ENCODE results near the gene GUCD1. TPM values are rescaled to one million over a fixed set of nuclear protein-coding genes. Genes with fewer than 3 reads are reported as not detected.
A peak's percentile ranks its signal among the peaks of the same experiment; 100 is the strongest.
"Not testable (repeated sequence)": the region's sequence is repeated elsewhere in the genome, so short reads cannot be mapped to it uniquely, and the experiment has no call there.

Gene GUCD1
- total RNA-seq, 1 donor: 146 TPM

GRCh38 chr22:24555165-24556039 lies 464 bp upstream of the GUCD1 start, which contains the start of gene SNRPD3:
Gene SNRPD3, plus strand, starts transcription at chr22:24555999. Its CDS starts 1,676 bp downstream, at chr22:24557675.
- Histone ChIP-seq H3K4me1 (ENCODE audit: insufficient read depth, low read length) (peaks cover 25% of the 10 kb centered on the region), H3K27me3 (ENCODE audit: insufficient read depth, low read length) (no peaks in the 10 kb centered on the region), H3K4me3 (ENCODE audit: insufficient read depth, low read length) (peak within 1 kb of the TSS; percentile 97), H3K4me2 (ENCODE audit: insufficient read depth, low read length) (peak within 1 kb of the TSS; percentile 86), H2AFZ (ENCODE audit: low read length) (peak within 1 kb of the TSS; percentile 94), H3K27ac (ENCODE audit: low read depth, low read length) (peak within 1 kb of the TSS; percentile 89), H4K20me1 (ENCODE audit: insufficient read depth, low read length) (peaks cover 44% of the 10 kb centered on the region), H3K79me2 (ENCODE audit: insufficient read depth, low read length) (peaks cover 87% of the 10 kb centered on the region), H3K36me3 (ENCODE audit: insufficient read depth, low read length) (peaks cover 34% of the 10 kb centered on the region), H3K9me3 (ENCODE audit: low read depth, low read length) (no peaks in the 10 kb centered on the region)
- TF ChIP-seq, protein P1, sequence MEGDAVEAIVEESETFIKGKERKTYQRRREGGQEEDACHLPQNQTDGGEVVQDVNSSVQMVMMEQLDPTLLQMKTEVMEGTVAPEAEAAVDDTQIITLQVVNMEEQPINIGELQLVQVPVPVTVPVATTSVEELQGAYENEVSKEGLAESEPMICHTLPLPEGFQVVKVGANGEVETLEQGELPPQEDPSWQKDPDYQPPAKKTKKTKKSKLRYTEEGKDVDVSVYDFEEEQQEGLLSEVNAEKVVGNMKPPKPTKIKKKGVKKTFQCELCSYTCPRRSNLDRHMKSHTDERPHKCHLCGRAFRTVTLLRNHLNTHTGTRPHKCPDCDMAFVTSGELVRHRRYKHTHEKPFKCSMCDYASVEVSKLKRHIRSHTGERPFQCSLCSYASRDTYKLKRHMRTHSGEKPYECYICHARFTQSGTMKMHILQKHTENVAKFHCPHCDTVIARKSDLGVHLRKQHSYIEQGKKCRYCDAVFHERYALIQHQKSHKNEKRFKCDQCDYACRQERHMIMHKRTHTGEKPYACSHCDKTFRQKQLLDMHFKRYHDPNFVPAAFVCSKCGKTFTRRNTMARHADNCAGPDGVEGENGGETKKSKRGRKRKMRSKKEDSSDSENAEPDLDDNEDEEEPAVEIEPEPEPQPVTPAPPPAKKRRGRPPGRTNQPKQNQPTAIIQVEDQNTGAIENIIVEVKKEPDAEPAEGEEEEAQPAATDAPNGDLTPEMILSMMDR (IDR thresholded peaks at IDR 0.05; ENCODE audit: extremely low read depth, low read depth, low read length): no peak
- peak; percentile 99 for DNase-seq (ENCODE audit: insufficient read length, low spot score, missing footprints)

DNA sequence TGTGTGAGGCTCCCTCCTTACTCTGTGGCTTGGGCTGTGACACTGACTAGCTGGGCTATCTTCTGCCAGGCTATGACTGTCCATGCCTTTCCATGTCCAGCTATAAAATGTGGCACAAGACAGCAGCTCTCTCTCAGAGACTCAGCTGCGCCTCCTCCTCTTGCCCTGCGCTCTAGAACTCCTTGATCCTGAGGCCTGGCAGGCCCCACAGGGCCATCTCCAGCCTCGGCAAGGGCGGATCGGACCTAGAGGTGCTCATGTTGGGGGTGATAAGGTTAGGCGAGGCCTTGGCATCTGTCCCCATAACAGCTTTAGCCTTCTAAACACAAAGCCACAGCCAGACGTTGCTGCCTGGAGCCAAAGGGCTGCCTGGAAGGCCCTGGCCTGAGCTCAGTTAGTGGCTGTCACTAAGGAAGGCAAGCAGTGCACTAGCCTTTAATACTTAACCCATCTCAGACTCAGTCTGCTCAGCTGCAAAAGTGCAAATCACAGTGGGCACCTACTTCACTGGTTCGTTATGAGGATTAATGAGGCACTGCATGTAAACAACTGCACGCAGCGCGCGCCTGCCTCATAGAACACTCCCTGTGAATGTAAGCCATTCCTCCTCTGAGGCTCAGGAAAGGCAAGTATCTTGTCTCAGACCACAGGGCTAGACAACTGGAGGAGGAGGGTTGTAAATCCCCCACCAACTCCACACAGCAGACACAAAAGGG lies 1.2 kb downstream of the GUCD1 start:
- peak; percentile 69 for DNase-seq (ENCODE audit: insufficient read length, low spot score, missing footprints)

GRCh38 chr22:24552503-24553286 lies 2.2 kb downstream of the GUCD1 start:
- peaks cover 27% of the 10 kb centered on the region for H3K36me3 ChIP-seq (ENCODE audit: insufficient read depth, low read length)
- peak overlapping the region; percentile 84 for H3K4me2 ChIP-seq (ENCODE audit: insufficient read depth, low read length)
- not testable (repeated sequence) for H3K27me3 ChIP-seq (ENCODE audit: insufficient read depth, low read length); H3K9me3 ChIP-seq (ENCODE audit: low read depth, low read length); H3K27ac ChIP-seq (ENCODE audit: low read depth, low read length); DNase-seq (ENCODE audit: insufficient read length, low spot score, missing footprints); H3K4me3 ChIP-seq (ENCODE audit: insufficient read depth, low read length); H2AFZ ChIP-seq (ENCODE audit: low read length)
- peaks cover 28% of the 10 kb centered on the region for H3K4me1 ChIP-seq (ENCODE audit: insufficient read depth, low read length)
- H3K79me2 ChIP-seq (ENCODE audit: insufficient read depth, low read length): peaks cover 91% of the 10 kb centered on the region
- H4K20me1 ChIP-seq (ENCODE audit: insufficient read depth, low read length): peaks cover 60% of the 10 kb centered on the region

More for the DNA sequence above, 1.2 kb downstream of the GUCD1 start:
- peaks cover 53% of the 10 kb centered on the region for H4K20me1 ChIP-seq (ENCODE audit: insufficient read depth, low read length)
- H2AFZ ChIP-seq (ENCODE audit: low read length): peak overlapping the region; percentile 80
- H3K27ac ChIP-seq (ENCODE audit: low read depth, low read length): peak overlapping the region; percentile 73
- peak overlapping the region; percentile 84 for H3K4me2 ChIP-seq (ENCODE audit: insufficient read depth, low read length)
- H3K79me2 ChIP-seq (ENCODE audit: insufficient read depth, low read length): peaks cover 91% of the 10 kb centered on the region
- no peaks in the 10 kb centered on the region for H3K27me3 ChIP-seq (ENCODE audit: insufficient read depth, low read length)
- H3K9me3 ChIP-seq (ENCODE audit: low read depth, low read length): no peaks in the 10 kb centered on the region
- peaks cover 30% of the 10 kb centered on the region for H3K36me3 ChIP-seq (ENCODE audit: insufficient read depth, low read length)
- TF ChIP-seq, protein P1 (IDR thresholded peaks at IDR 0.05; ENCODE audit: extremely low read depth, low read depth, low read length): no peak
- H3K4me3 ChIP-seq (ENCODE audit: insufficient read depth, low read length): peak overlapping the region; percentile 97
- peaks cover 28% of the 10 kb centered on the region for H3K4me1 ChIP-seq (ENCODE audit: insufficient read depth, low read length)

- Histone ChIP-seq H3K36me3 (ENCODE audit: insufficient read depth, low read length) (peaks cover 39% of the 10 kb centered on the region), H3K79me2 (ENCODE audit: insufficient read depth, low read length) (peaks cover 83% of the 10 kb centered on the region), H4K20me1 (ENCODE audit: insufficient read depth, low read length) (peaks cover 60% of the 10 kb centered on the region), H2AFZ (ENCODE audit: low read length) (no peak overlapping the region), H3K4me2 (ENCODE audit: insufficient read depth, low read length) (no peak overlapping the region), H3K27ac (ENCODE audit: low read depth, low read length) (peak overlapping the region; percentile 58), H3K4me3 (ENCODE audit: insufficient read depth, low read length) (no peak overlapping the region), H3K9me3 (ENCODE audit: low read depth, low read length) (no peaks in the 10 kb centered on the region), H3K4me1 (ENCODE audit: insufficient read depth, low read length) (peaks cover 17% of the 10 kb centered on the region), H3K27me3 (ENCODE audit: insufficient read depth, low read length) (no peaks in the 10 kb centered on the region)
- TF ChIP-seq, protein P1 (IDR thresholded peaks at IDR 0.05; ENCODE audit: extremely low read depth, low read depth, low read length): no peak
- no peak for DNase-seq (ENCODE audit: insufficient read length, low spot score, missing footprints)
Observed at GRCh38 chr22:24550902-24551435, 4.0 kb downstream of the GUCD1 start.

Data from osteoblast (primary cell).